ENCODE data around the gene LRRC26. TPM values are rescaled to one million over a fixed set of nuclear protein-coding genes. Genes with fewer than 3 reads are reported as not detected.

The LRRC26 gene
- total and polyA plus RNA-seq, 2 of the 13 experiments (the other 11 are each of a cell fraction or from before 2014, with no cell fraction given), result not detected

- no peak for TF ChIP-seq ZBTB25 (CRISPR knock-in tag; IDR thresholded peaks at IDR 0.05)
- no peak for TF ChIP-seq ZMAT5 (CRISPR knock-in tag; IDR thresholded peaks at IDR 0.05; ENCODE audit: borderline replicate concordance, low read depth)
- peak; percentile 20; the same call in 1 of the 2 replicates for TF ChIP-seq ZKSCAN8 (CRISPR knock-in tag; IDR thresholded peaks at IDR 0.05; ENCODE audit: borderline replicate concordance)
- no peak; the same call in 1 of the 2 replicates for TF ChIP-seq ZNF773 (CRISPR knock-in tag; IDR thresholded peaks at IDR 0.05; ENCODE audit: borderline replicate concordance)
- TF ChIP-seq SIX1 (CRISPR knock-in tag; IDR thresholded peaks at IDR 0.05; ENCODE audit: borderline replicate concordance), result no peak
- no peak for TF ChIP-seq POLR2AphosphoS2 (IDR thresholded peaks at IDR 0.05; ENCODE audit: low read depth, low read length)
- 0 out of 2 replicates have a peak, but pooled peaks have one; percentile 51 for TF ChIP-seq ZNF547 (CRISPR knock-in tag; IDR thresholded peaks at IDR 0.05)
- TF ChIP-seq ZNF710 (CRISPR knock-in tag; IDR thresholded peaks at IDR 0.05; ENCODE audit: borderline replicate concordance), result no peak
- TF ChIP-seq KDM5B (CRISPR knock-in tag; IDR thresholded peaks at IDR 0.05; ENCODE audit: borderline replicate concordance), result peak; percentile 80; the same call in 1 of the 2 replicates
- TF ChIP-seq RBM22 (optimal IDR thresholded peaks at IDR 0.05; ENCODE audit: low read length), result peak; percentile 91
- peak; percentile 56 for TF ChIP-seq ATF7-NPFF (CRISPR knock-in tag; IDR thresholded peaks at IDR 0.05; ENCODE audit: low read depth)
- TF ChIP-seq TIGD3 (CRISPR knock-in tag; IDR thresholded peaks at IDR 0.05; ENCODE audit: borderline replicate concordance), result no peak
- TF ChIP-seq TCF7L2 (IDR thresholded peaks at IDR 0.05; ENCODE audit: low read depth, low read length), result no peak
- peak; percentile 46 for TF ChIP-seq XRCC5 (optimal IDR thresholded peaks at IDR 0.05; ENCODE audit: low read length)
- peak; percentile 72 for TF ChIP-seq MEF2D (CRISPR knock-in tag; IDR thresholded peaks at IDR 0.05)
- no peak for TF ChIP-seq FOXJ3 (CRISPR knock-in tag; IDR thresholded peaks at IDR 0.05; ENCODE audit: borderline replicate concordance)
- peak; percentile 81; the same call in 1 of the 2 replicates for TF ChIP-seq MED13 (CRISPR knock-in tag; IDR thresholded peaks at IDR 0.05)
- peak; percentile 20; the same call in 1 of the 2 replicates for TF ChIP-seq ZNF576 (CRISPR knock-in tag; IDR thresholded peaks at IDR 0.05)
- no peak for TF ChIP-seq ZNF34 (CRISPR knock-in tag; IDR thresholded peaks at IDR 0.05; ENCODE audit: borderline replicate concordance)
- peak; percentile 72 for TF ChIP-seq PHF8 (CRISPR knock-in tag; IDR thresholded peaks at IDR 0.05)
Observed at GRCh38 chr9:137129456-137130175, 40.2 kb downstream of the LRRC26 start (continued).

All from HepG2 (cell line).